Breast epithelium (tissue), 4 donors: ENCODE results near the gene CNTNAP2. TPM values are rescaled to one million over a fixed set of nuclear protein-coding genes. Genes with fewer than 3 reads are reported as not detected.

Experiments
- DNase-seq, 2 donors: peaks; one replicate each; pipeline ENCODE4 v3.0.0-alpha.2; 2019; ENCODE audit warnings: low spot score in 2 of 2
- H3K27ac ChIP-seq, 2 donors: fragments of 200-600 bp; sonication (generic) in 1 of 2; one replicate each; pipeline ENCODE4 v1.5.1; 2016 to 2019; ENCODE audit warnings: mild to moderate bottlenecking in 1 of 2
- H3K27me3 ChIP-seq, 2 donors: fragments of 200-600 bp; sonication (generic) in 1 of 2; one replicate each; pipeline versions ENCODE4 v1.5.1 to v1.6.0; 2017 to 2019; ENCODE audit warnings: control low read depth in 1 of 2, mild to moderate bottlenecking in 1 of 2
- H3K36me3 ChIP-seq: fragments of 200-600 bp; one replicate; pipeline ENCODE4 v1.5.1; 2019
- H3K4me1 ChIP-seq, 2 donors: fragments of 200-600 bp; sonication (generic); one replicate each; pipeline ENCODE4 v1.5.1; 2016 to 2019; ENCODE audit warnings: control low read depth in 1 of 2
- H3K4me3 ChIP-seq, 3 donors: fragments of 200-600 bp; sonication (generic); 1 replicate in 2 of 3; 2 replicates in 1 of 3; pipeline ENCODE4 v1.5.1; 2016 to 2019; ENCODE audit warnings: mild to moderate bottlenecking in 3 of 3, moderate library complexity in 2 of 3
- H3K9me3 ChIP-seq, 2 donors: fragments of 200-600 bp; sonication (generic) in 1 of 2; one replicate each; pipeline ENCODE4 v1.5.1; 2016 to 2019; ENCODE audit warnings: control low read depth in 1 of 2
- CTCF ChIP-seq, 3 donors: fragments of 450-650 bp; IDR thresholded peaks; one replicate each; pipeline ENCODE4 v1.5.1; 2016 to 2017; ENCODE audit warnings: antibody characterized with exemption in 3 of 3, mild to moderate bottlenecking in 3 of 3, moderate library complexity in 3 of 3
- POLR2A ChIP-seq: fragments of 450-650 bp; IDR thresholded peaks from one replicate; pipeline ENCODE4 v1.6.1; 2016; ENCODE audit warnings: antibody characterized with exemption, mild to moderate bottlenecking, moderate library complexity
- POLR2AphosphoS5 ChIP-seq, 3 donors: sonication (generic); formaldehyde crosslinking; IDR thresholded peaks; one replicate each; pipeline ENCODE4 v1.6.1; 2017; ENCODE audit warnings: antibody characterized with exemption in 3 of 3
- intact Hi-C: fragments of 100-400 bp; cut with DNase I; formaldehyde crosslinking; loops from one replicate; pipeline ENCODE4 v1.15.1; 2023; ENCODE audit warnings: low total_unique reads
- total RNA-seq, 3 donors: library from RNA; depleted of rRNA; stranded (reverse); fragments of >200 nt; gene quantifications; one replicate each; pipeline ENCODE4 v1.1.0, GENCODE V29; 2016

CNTNAP2 gene
- total RNA-seq, 3 donors from 2014 or later: 0.29 to 0.66 TPM; not detected in 1

- TF ChIP-seq POLR2AphosphoS5 (IDR thresholded peaks at IDR 0.05) (no peak), CTCF (IDR thresholded peaks at IDR 0.05) (no peak), POLR2A (no peak)
- H3K27me3 ChIP-seq: no peaks in the 10 kb centered on the region
- H3K4me1 ChIP-seq: no peaks in the 10 kb centered on the region
- DNase-seq: no peak
- intact Hi-C loops: no loop called here
- H3K36me3 ChIP-seq: no peaks in the 10 kb centered on the region
- peaks cover 0 to 6% of the 10 kb centered on the region in 2 donors for H3K9me3 ChIP-seq
- H3K27ac ChIP-seq: no peak overlapping the region
- no peak overlapping the region for H3K4me3 ChIP-seq
These were observed 1693.2 kb downstream of the CNTNAP2 start for GRCh38 chr7:147809786-147810185.

- H3K27ac ChIP-seq: no peak overlapping the region
- no peaks in the 10 kb centered on the region for H3K4me1 ChIP-seq
- H3K36me3 ChIP-seq: no peaks in the 10 kb centered on the region
- intact Hi-C loops: no loop called here
- DNase-seq: no peak
- peaks cover 0 to 6% of the 10 kb centered on the region in 2 donors for H3K9me3 ChIP-seq
- no peak overlapping the region for H3K4me3 ChIP-seq
- no peaks in the 10 kb centered on the region for H3K27me3 ChIP-seq
- TF ChIP-seq POLR2A (no peak), POLR2AphosphoS5 (IDR thresholded peaks at IDR 0.05) (no peak), CTCF (IDR thresholded peaks at IDR 0.05) (no peak)
These were observed 1693.7 kb downstream of the CNTNAP2 start for GRCh38 chr7:147810269-147810668.

GRCh38 chr7:147811923-147812322 lies 1695.3 kb downstream of the CNTNAP2 start:
- H3K27ac ChIP-seq: no peak overlapping the region
- H3K36me3 ChIP-seq: no peaks in the 10 kb centered on the region
- H3K27me3 ChIP-seq: peaks cover 0 to 3% of the 10 kb centered on the region in 2 donors
- intact Hi-C loops: no loop called here
- H3K9me3 ChIP-seq: no peaks in the 10 kb centered on the region
- TF ChIP-seq CTCF (IDR thresholded peaks at IDR 0.05): no peak
- no peak for TF ChIP-seq POLR2A
- no peak for TF ChIP-seq POLR2AphosphoS5 (IDR thresholded peaks at IDR 0.05)
- H3K4me3 ChIP-seq: no peak overlapping the region
- no peaks in the 10 kb centered on the region for H3K4me1 ChIP-seq
- DNase-seq: no peak

- intact Hi-C loops: no loop called here
- Histone ChIP-seq H3K9me3 (no peaks in the 10 kb centered on the region), H3K36me3 (no peaks in the 10 kb centered on the region), H3K4me3 (no peak overlapping the region), H3K27ac (no peak overlapping the region), H3K4me1 (no peaks in the 10 kb centered on the region), H3K27me3 (peaks cover 0 to 3% of the 10 kb centered on the region in 2 donors)
- DNase-seq: no peak
- TF ChIP-seq POLR2A (no peak), POLR2AphosphoS5 (IDR thresholded peaks at IDR 0.05) (no peak), CTCF (IDR thresholded peaks at IDR 0.05) (no peak)
These were observed 1696.7 kb downstream of the CNTNAP2 start for GRCh38 chr7:147813316-147813715.

- no peaks in the 10 kb centered on the region for H3K9me3 ChIP-seq
- intact Hi-C loops: no loop called here
These were observed 1701.7 kb downstream of the CNTNAP2 start for GRCh38 chr7:147818317-147818716.

More at GRCh38 chr7:147818317-147818716, 1701.7 kb downstream of the CNTNAP2 start:
- no peak overlapping the region for H3K27ac ChIP-seq
- no peaks in the 10 kb centered on the region for H3K4me1 ChIP-seq
- no peak for TF ChIP-seq POLR2A
- no peak for TF ChIP-seq POLR2AphosphoS5 (IDR thresholded peaks at IDR 0.05)
- TF ChIP-seq CTCF (IDR thresholded peaks at IDR 0.05): no peak
- no peak overlapping the region for H3K4me3 ChIP-seq
- DNase-seq: no peak
- no peaks in the 10 kb centered on the region for H3K36me3 ChIP-seq
- H3K27me3 ChIP-seq: peaks cover 0 to 3% of the 10 kb centered on the region in 2 donors
